DMS114 treated with DMSO at 0.1 percent for 48 hours (cell line): Measurements from ENCODE around the gene SLC16A12.
"Not testable (repeated sequence)": the region's sequence is repeated elsewhere in the genome, so short reads cannot be mapped to it uniquely, and the experiment has no call there.

Source experiments
- DNase-seq: peaks from one replicate; lab custom pipeline; 2025; ENCODE audit not compliant: unreplicated experiment; lab: John Stamatoyannopoulos, UW

The SLC16A12 gene

GRCh38 chr10:89426230-89426868 lies 109.0 kb downstream of the SLC16A12 start:
- DNase-seq, result peak; percentile 50

GRCh38 chr10:89425000-89425399 lies 110.4 kb downstream of the SLC16A12 start:
- no peak for DNase-seq

GRCh38 chr10:89421018-89421476 lies 114.3 kb downstream of the SLC16A12 start:
- DNase-seq, result no peak

- no peak for DNase-seq
These were observed 115.8 kb downstream of the SLC16A12 start for GRCh38 chr10:89419548-89419947.

GRCh38 chr10:89416465-89416864 lies 118.9 kb downstream of the SLC16A12 start:
- DNase-seq, result no peak

GRCh38 chr10:89414879-89415821 lies 120.2 kb downstream of the SLC16A12 start:
- DNase-seq, result peak; percentile 34

GRCh38 chr10:89414146-89414878 lies 121.1 kb downstream of the SLC16A12 start, which contains the start of gene IFIT5:
Gene IFIT5 (plus strand): TSS chr10:89414568. CDS start chr10:89414799, 231 bp downstream.
- DNase-seq, result peak; percentile 48

- DNase-seq, result no peak
These were observed 121.9 kb downstream of the SLC16A12 start for GRCh38 chr10:89413398-89413912.

- not testable (repeated sequence) for DNase-seq
These were observed 123.1 kb downstream of the SLC16A12 start for GRCh38 chr10:89412276-89412675.

GRCh38 chr10:89411135-89411534 lies 124.3 kb downstream of the SLC16A12 start:
- DNase-seq, result not testable (repeated sequence)

GRCh38 chr10:89410551-89410950 lies 124.8 kb downstream of the SLC16A12 start:
- not testable (repeated sequence) for DNase-seq

GRCh38 chr10:89409282-89409681 lies 126.1 kb downstream of the SLC16A12 start:
- DNase-seq, result not testable (repeated sequence)

- DNase-seq, result not testable (repeated sequence)
These were observed 127.6 kb downstream of the SLC16A12 start for GRCh38 chr10:89407792-89408191.

GRCh38 chr10:89406178-89406577 lies 129.2 kb downstream of the SLC16A12 start:
- DNase-seq, result not testable (repeated sequence)

- no peak for DNase-seq
These were observed 131.0 kb downstream of the SLC16A12 start for GRCh38 chr10:89404104-89405047.

GRCh38 chr10:89403043-89403442 lies 132.4 kb downstream of the SLC16A12 start:
- DNase-seq, result no peak

GRCh38 chr10:89399956-89400355 lies 135.4 kb downstream of the SLC16A12 start:
- DNase-seq, result no peak

- no peak for DNase-seq
These were observed 137.2 kb downstream of the SLC16A12 start for GRCh38 chr10:89398003-89398749.

- no peak for DNase-seq
These were observed 140.3 kb downstream of the SLC16A12 start for GRCh38 chr10:89395141-89395540.
